CD4-positive, alpha-beta T cell (primary cell): ENCODE results near the gene PTPRN2. TPM values are rescaled to one million over a fixed set of nuclear protein-coding genes. Genes with fewer than 3 reads are reported as not detected.

Experiments
- ATAC-seq: fragments of 200-7000 bp; cut with Tn5 transposase; one replicate; pipeline ENCODE4 v1.10.0; 2022; ENCODE audit warnings: mild to moderate bottlenecking; ENCODE audit not compliant: poor library complexity
- CTCF ChIA-PET: fragments of 350-600 bp; sonication (Branson Sonifier 250); formaldehyde crosslinking; loops from one replicate; lab custom pipeline; 2021; ENCODE audit warnings: antibody characterized with exemption, inconsistent platforms; lab: Charles Lee
- POLR2A ChIA-PET: fragments of 350-600 bp; sonication (Branson Sonifier 250); formaldehyde crosslinking; loops from one replicate; lab custom pipeline; 2021; ENCODE audit warnings: antibody characterized with exemption, inconsistent platforms; lab: Charles Lee
- DNase-seq, 14 experiments: peaks; one replicate each; pipeline ENCODE4 v3.0.0-alpha.2; 2013 to 2020; ENCODE audit warnings: mixed read lengths in 2 of 14
- H3K27ac ChIP-seq, 2 donors: one replicate each; pipeline versions ENCODE4 v1.5.1 to v1.7.0; 2013; ENCODE audit warnings: low read length in 2 of 2, low read depth in 1 of 2, mild to moderate bottlenecking in 1 of 2
- H3K27me3 ChIP-seq, 2 experiments: 1 replicate in 1 of 2; 2 replicates in 1 of 2; pipeline versions ENCODE4 v1.6.1 to v1.7.0; 2013; ENCODE audit warnings: low read length in 2 of 2, control low read depth in 1 of 2, mild to moderate bottlenecking in 1 of 2, moderate library complexity in 1 of 2; ENCODE audit not compliant: insufficient read depth in 2 of 2, control insufficient read depth in 1 of 2
- H3K36me3 ChIP-seq: one replicate; pipeline ENCODE4 v1.6.1; 2013; ENCODE audit warnings: low read length, control low read depth; ENCODE audit not compliant: insufficient read depth
- H3K4me1 ChIP-seq: one replicate; pipeline ENCODE4 v1.6.1; 2013; ENCODE audit warnings: low read length, control low read depth; ENCODE audit not compliant: insufficient read depth
- H3K4me3 ChIP-seq: one replicate; pipeline ENCODE4 v1.5.1; 2013; ENCODE audit warnings: mild to moderate bottlenecking, low read length, moderate library complexity
- H3K9me3 ChIP-seq, 2 experiments: 1 replicate in 1 of 2; 2 replicates in 1 of 2; pipeline versions ENCODE4 v1.6.1 to v1.7.0; 2013; ENCODE audit warnings: low read length in 2 of 2, mild to moderate bottlenecking in 2 of 2, control low read depth in 1 of 2, moderate library complexity in 1 of 2; ENCODE audit not compliant: control insufficient read depth in 1 of 2, insufficient read depth in 1 of 2
- H3K27ac Mint-ChIP-seq: one replicate; pipeline ENCODE4 v1.8.0; 2020; ENCODE audit warnings: mixed read lengths
- H3K27me3 Mint-ChIP-seq: one replicate; pipeline ENCODE4 v1.8.0; 2021; ENCODE audit warnings: mixed read lengths
- H3K36me3 Mint-ChIP-seq: one replicate; pipeline ENCODE4 v1.8.0; 2021; ENCODE audit warnings: low read depth, mixed read lengths
- H3K4me1 Mint-ChIP-seq: one replicate; pipeline ENCODE4 v1.8.0; 2021; ENCODE audit warnings: low read depth, mixed read lengths
- H3K4me3 Mint-ChIP-seq: one replicate; pipeline ENCODE4 v1.8.0; 2020; ENCODE audit warnings: mild to moderate bottlenecking, mixed read lengths
- H3K9me3 Mint-ChIP-seq: one replicate; pipeline ENCODE4 v1.8.0; 2020; ENCODE audit warnings: mixed read lengths
- intact Hi-C, 2 experiments: fragments of 100-400 bp; cut with DNase I in 1 of 2; cut with micrococcal nuclease in 1 of 2; formaldehyde crosslinking; loops; one replicate each; pipeline versions ENCODE4 v1.15.1 to v1.9.0; 2023 to 2025; cut with DNase I, micrococcal nuclease
- total RNA-seq, 174 experiments: library from RNA in 2 of 174; stranded (reverse) in 2 of 174; gene quantifications; one replicate each; pipeline ENCODE4 v1.2.3 and lab custom pipeline; 2021 to 2026
- TF ChIP-seq, protein P1 (sequence below): fragments of 200-600 bp; IDR thresholded peaks from one replicate; pipeline ENCODE4 v1.8.0; 2022; ENCODE audit warnings: antibody characterized with exemption, mild to moderate bottlenecking

PTPRN2 gene
- total RNA-seq, 2 experiments from 2014 or later, result 0.34 to 0.44 TPM

DNA sequence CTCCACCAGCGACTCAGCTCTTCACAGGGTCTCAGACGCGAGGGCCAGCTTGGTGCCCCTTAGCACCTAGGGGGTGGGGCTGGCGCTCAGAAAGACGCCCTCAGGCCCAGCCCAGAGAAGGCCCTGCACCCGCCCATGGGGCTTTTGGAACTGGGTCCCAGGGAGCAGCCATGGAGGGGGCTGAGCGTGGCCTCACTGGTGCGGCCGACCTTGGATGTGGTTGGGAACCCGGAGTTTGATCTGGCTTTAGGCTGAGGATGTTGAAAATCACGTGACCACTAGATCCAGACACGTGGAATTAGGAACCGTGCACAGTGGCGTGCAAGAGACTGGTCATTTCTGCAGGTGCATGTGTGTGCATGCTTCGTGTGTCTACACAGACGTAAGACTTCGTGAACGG lies 1065.4 kb downstream of the PTPRN2 start:
- H3K9me3 ChIP-seq, result no peaks in the 10 kb centered on the region
- no peaks in the 10 kb centered on the region for H3K4me1 ChIP-seq
- H3K27me3 Mint-ChIP-seq, result no peaks in the 10 kb centered on the region
- ATAC-seq (no peak), DNase-seq (peak in 1 of 14 experiments; percentile 20)
- H3K27ac ChIP-seq, result no peak overlapping the region
- no peak overlapping the region for H3K4me3 ChIP-seq
- H3K9me3 Mint-ChIP-seq, result no peaks in the 10 kb centered on the region
- H3K36me3 ChIP-seq, result no peaks in the 10 kb centered on the region
- H3K27me3 ChIP-seq, result no peaks in the 10 kb centered on the region
- intact Hi-C loops, result no loop called here
- ChIA-PET CTCF (no interaction called here), POLR2A (no interaction called here)
- H3K27ac Mint-ChIP-seq, result no peak overlapping the region
- no peaks in the 10 kb centered on the region for H3K4me1 Mint-ChIP-seq
- no peak overlapping the region for H3K4me3 Mint-ChIP-seq
- TF ChIP-seq, protein P1, sequence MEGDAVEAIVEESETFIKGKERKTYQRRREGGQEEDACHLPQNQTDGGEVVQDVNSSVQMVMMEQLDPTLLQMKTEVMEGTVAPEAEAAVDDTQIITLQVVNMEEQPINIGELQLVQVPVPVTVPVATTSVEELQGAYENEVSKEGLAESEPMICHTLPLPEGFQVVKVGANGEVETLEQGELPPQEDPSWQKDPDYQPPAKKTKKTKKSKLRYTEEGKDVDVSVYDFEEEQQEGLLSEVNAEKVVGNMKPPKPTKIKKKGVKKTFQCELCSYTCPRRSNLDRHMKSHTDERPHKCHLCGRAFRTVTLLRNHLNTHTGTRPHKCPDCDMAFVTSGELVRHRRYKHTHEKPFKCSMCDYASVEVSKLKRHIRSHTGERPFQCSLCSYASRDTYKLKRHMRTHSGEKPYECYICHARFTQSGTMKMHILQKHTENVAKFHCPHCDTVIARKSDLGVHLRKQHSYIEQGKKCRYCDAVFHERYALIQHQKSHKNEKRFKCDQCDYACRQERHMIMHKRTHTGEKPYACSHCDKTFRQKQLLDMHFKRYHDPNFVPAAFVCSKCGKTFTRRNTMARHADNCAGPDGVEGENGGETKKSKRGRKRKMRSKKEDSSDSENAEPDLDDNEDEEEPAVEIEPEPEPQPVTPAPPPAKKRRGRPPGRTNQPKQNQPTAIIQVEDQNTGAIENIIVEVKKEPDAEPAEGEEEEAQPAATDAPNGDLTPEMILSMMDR, result no peak
- H3K36me3 Mint-ChIP-seq, result no peaks in the 10 kb centered on the region

DNA sequence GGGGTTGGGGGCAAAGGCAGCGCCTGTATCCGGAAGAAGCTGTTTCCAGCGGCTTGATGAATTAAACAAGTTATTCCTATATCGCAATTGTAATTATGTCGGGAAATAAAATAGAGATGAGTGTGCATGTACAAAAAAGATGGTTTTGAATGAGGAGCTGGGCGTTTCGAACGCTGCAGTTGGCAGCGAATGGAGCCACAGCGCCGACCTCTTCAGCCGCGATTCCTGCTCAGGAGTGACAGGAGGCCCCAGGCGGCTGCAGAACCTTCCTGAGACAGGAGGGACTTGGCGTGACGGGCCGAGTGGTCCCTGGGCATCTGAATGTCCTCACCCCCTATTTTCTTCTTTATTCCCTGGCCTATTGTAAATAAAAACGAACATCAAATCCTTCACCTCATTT lies 1065.9 kb downstream of the PTPRN2 start:
- POLR2A ChIA-PET, result no interaction called here

DNA sequence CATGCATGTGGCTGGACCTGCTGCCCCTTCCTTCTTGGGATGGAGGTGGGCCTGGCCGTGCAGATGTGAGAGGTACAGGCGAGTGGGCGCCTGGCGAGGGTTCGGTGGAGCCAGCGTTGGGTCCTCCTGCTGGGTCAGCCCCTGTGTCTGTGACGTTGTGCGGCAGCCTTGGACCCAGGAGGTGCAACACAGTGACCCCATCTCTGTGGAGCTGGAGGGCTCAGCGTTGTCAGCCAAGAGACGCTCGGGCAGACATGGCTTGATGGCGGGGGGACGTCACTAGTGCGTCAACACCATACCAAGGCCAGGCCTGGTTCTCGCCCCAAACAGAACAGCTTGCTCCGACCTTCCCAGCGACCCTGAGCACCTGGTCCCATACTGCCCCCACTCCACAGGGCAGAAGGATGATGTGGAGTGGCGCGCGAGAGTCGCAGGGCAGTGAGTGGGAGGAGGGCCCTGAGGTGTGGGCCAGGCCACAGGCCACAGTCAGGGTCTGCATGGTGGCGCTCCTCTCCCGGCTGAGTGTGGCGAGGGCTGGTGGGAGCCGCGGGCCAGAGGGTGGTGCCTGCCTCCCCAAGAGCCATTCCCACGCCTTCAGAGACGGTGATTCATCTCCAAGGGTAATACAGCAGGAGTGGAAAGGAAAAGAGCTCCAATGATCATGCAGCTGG lies 1066.4 kb downstream of the PTPRN2 start:
- H3K4me3 Mint-ChIP-seq, result no peak overlapping the region
- intact Hi-C loops, result no loop called here
- CTCF ChIA-PET, result no interaction called here
- Histone ChIP-seq H3K27me3 (no peaks in the 10 kb centered on the region), H3K4me3 (no peak overlapping the region), H3K36me3 (no peaks in the 10 kb centered on the region), H3K4me1 (no peaks in the 10 kb centered on the region), H3K27ac (no peak overlapping the region), H3K9me3 (no peaks in the 10 kb centered on the region)
- TF ChIP-seq, protein P1, result no peak
- POLR2A ChIA-PET, result no interaction called here
- H3K27ac Mint-ChIP-seq, result no peak overlapping the region
- no peaks in the 10 kb centered on the region for H3K4me1 Mint-ChIP-seq
- no peaks in the 10 kb centered on the region for H3K9me3 Mint-ChIP-seq
- no peaks in the 10 kb centered on the region for H3K36me3 Mint-ChIP-seq
- peak in 1 of 14 experiments; percentile 28 for DNase-seq
- H3K27me3 Mint-ChIP-seq, result no peaks in the 10 kb centered on the region
- no peak for ATAC-seq

More for the DNA sequence above, 1065.9 kb downstream of the PTPRN2 start:
- TF ChIP-seq, protein P1, result no peak
- no peak overlapping the region for H3K27ac Mint-ChIP-seq
- CTCF ChIA-PET, result no interaction called here
- H3K27me3 ChIP-seq, result no peaks in the 10 kb centered on the region
- H3K4me3 Mint-ChIP-seq, result no peak overlapping the region
- no peaks in the 10 kb centered on the region for H3K4me1 ChIP-seq
- H3K4me1 Mint-ChIP-seq, result no peaks in the 10 kb centered on the region
- H3K36me3 Mint-ChIP-seq, result no peaks in the 10 kb centered on the region
- no peak overlapping the region for H3K4me3 ChIP-seq
- H3K9me3 Mint-ChIP-seq, result no peaks in the 10 kb centered on the region
- no peaks in the 10 kb centered on the region for H3K36me3 ChIP-seq
- DNase-seq (peak in 1 of 14 experiments; percentile 8), ATAC-seq (no peak)
- H3K9me3 ChIP-seq, result no peaks in the 10 kb centered on the region
- H3K27ac ChIP-seq, result no peak overlapping the region
- intact Hi-C loops, result no loop called here
- H3K27me3 Mint-ChIP-seq, result no peaks in the 10 kb centered on the region
